ENCODE data around the gene SMIM14. TPM values are rescaled to one million over a fixed set of nuclear protein-coding genes. Genes with fewer than 3 reads are reported as not detected.
"Not testable (repeated sequence)": the region's sequence is repeated elsewhere in the genome, so short reads cannot be mapped to it uniquely, and the experiment has no call there.

Gene SMIM14
- total RNA-seq, 2 experiments from 2014 or later = 4.4 to 5.2 TPM

- peaks cover 38% of the 10 kb centered on the region for H3K4me1 Mint-ChIP-seq
- H3K4me3 Mint-ChIP-seq = peak overlapping the region; percentile 91
- H3K36me3 Mint-ChIP-seq (ENCODE audit: low read depth) = no peaks in the 10 kb centered on the region
- no peak for DNase-seq
- ChIA-PET POLR2A (no interaction called here), CTCF (interaction anchor here (1.3 to 1.8 kb wide), 2 partner anchors 7 to 13 kb away, joined by 4 to 6 read pairs; no protein-coding TSS in a partner anchor)
- H3K27me3 Mint-ChIP-seq = peaks cover 2% of the 10 kb centered on the region
- no peaks in the 10 kb centered on the region for H3K9me3 Mint-ChIP-seq
- H3K27ac Mint-ChIP-seq = peak overlapping the region; percentile 92
These were observed 1.5 kb downstream of the SMIM14 start for GRCh38 chr4:39637221-39637585.

GRCh38 chr4:39636531-39637184, 2.0 kb downstream of the SMIM14 start:
- peak overlapping the region; percentile 91 for H3K4me3 Mint-ChIP-seq
- no peak overlapping the region for H3K27ac Mint-ChIP-seq
- CTCF ChIA-PET = no interaction called here

DNA sequence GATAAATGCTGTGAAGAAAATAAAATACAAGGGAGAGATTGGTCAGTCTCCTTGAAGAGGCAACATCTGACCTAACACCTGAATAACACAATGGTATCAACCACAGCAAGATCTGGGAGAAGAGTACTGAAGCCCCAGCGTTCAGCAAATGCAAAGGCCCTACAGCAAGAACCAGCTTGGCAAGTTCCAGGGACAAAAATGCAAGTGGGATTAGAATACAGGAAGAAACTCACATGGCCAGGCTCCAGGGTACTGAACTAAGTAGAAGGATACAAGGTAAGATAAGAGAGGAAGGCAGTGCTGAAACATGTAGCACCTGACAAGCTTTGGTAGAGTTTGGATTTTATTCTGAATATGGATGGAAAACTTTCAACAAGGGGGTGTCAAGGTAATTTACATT, 3.6 kb downstream of the SMIM14 start:
- ChIA-PET CTCF (interaction anchor here (0.6 kb wide), 1 partner anchor 733 kb away, joined by 3 read pairs; no protein-coding TSS in a partner anchor), POLR2A (no interaction called here)
- H3K9me3 Mint-ChIP-seq = no peaks in the 10 kb centered on the region
- H3K27me3 Mint-ChIP-seq = peaks cover 2% of the 10 kb centered on the region
- H3K27ac Mint-ChIP-seq = no peak overlapping the region
- H3K4me1 Mint-ChIP-seq = peaks cover 33% of the 10 kb centered on the region
- no peak overlapping the region for H3K4me3 Mint-ChIP-seq
- H3K36me3 Mint-ChIP-seq (ENCODE audit: low read depth) = no peaks in the 10 kb centered on the region
- no peak for DNase-seq

More at GRCh38 chr4:39636531-39637184, 2.0 kb downstream of the SMIM14 start:
- H3K27me3 Mint-ChIP-seq = peaks cover 2% of the 10 kb centered on the region
- no peaks in the 10 kb centered on the region for H3K36me3 Mint-ChIP-seq (ENCODE audit: low read depth)
- H3K4me1 Mint-ChIP-seq = peaks cover 38% of the 10 kb centered on the region
- POLR2A ChIA-PET = no interaction called here
- peak; percentile 15 for DNase-seq
- no peaks in the 10 kb centered on the region for H3K9me3 Mint-ChIP-seq

GRCh38 chr4:39631700-39632079, 7.0 kb downstream of the SMIM14 start:
- CTCF ChIA-PET = interaction anchor here (0.6 to 0.8 kb wide), 3 partner anchors 27 to 887 kb away, joined by 3 to 4 read pairs (median 4); no protein-coding TSS in a partner anchor
- H3K9me3 Mint-ChIP-seq = no peaks in the 10 kb centered on the region
- no peak overlapping the region for H3K27ac Mint-ChIP-seq
- H3K4me1 Mint-ChIP-seq = peaks cover 5% of the 10 kb centered on the region
- DNase-seq = no peak
- no peak overlapping the region for H3K4me3 Mint-ChIP-seq
- no peaks in the 10 kb centered on the region for H3K36me3 Mint-ChIP-seq (ENCODE audit: low read depth)
- H3K27me3 Mint-ChIP-seq = peaks cover 2% of the 10 kb centered on the region
- POLR2A ChIA-PET = no interaction called here

- H3K9me3 Mint-ChIP-seq = no peaks in the 10 kb centered on the region
- no peak overlapping the region for H3K27ac Mint-ChIP-seq
- no peaks in the 10 kb centered on the region for H3K27me3 Mint-ChIP-seq
- H3K4me3 Mint-ChIP-seq = no peak overlapping the region
- POLR2A ChIA-PET = no interaction called here
- CTCF ChIA-PET = interaction anchor here (0.7 kb wide), 1 partner anchor 372 kb away, joined by 4 read pairs; no protein-coding TSS in a partner anchor
- H3K36me3 Mint-ChIP-seq (ENCODE audit: low read depth) = no peaks in the 10 kb centered on the region
- no peak for DNase-seq
- peaks cover 3% of the 10 kb centered on the region for H3K4me1 Mint-ChIP-seq
These were observed 11.3 kb downstream of the SMIM14 start for GRCh38 chr4:39627413-39627812.

DNA sequence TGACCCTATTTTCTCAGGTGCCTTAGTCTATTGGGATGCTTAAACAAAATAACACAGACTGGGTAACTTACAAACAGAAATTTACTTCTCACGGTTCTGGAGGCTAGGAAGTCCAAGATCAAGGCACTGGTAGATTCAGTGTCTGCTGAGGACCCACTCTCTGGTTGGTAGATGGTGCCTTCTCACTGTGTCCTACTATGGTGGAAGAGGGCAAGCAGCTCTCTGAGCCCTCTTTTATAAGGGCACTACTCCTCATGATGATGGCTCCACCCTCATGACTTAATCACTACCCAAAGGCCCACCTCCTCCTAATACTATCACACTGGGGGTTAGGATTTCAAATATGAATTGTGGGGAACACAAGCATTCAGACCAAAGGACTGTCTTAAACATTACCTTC, 11.8 kb downstream of the SMIM14 start:
- ChIA-PET CTCF (no interaction called here), POLR2A (no interaction called here)
- Mint-ChIP-seq H3K27me3 (no peaks in the 10 kb centered on the region), H3K4me1 (peaks cover 3% of the 10 kb centered on the region), H3K9me3 (no peaks in the 10 kb centered on the region), H3K4me3 (no peak overlapping the region), H3K36me3 (ENCODE audit: low read depth) (no peaks in the 10 kb centered on the region), H3K27ac (no peak overlapping the region)
- DNase-seq = no peak

DNA sequence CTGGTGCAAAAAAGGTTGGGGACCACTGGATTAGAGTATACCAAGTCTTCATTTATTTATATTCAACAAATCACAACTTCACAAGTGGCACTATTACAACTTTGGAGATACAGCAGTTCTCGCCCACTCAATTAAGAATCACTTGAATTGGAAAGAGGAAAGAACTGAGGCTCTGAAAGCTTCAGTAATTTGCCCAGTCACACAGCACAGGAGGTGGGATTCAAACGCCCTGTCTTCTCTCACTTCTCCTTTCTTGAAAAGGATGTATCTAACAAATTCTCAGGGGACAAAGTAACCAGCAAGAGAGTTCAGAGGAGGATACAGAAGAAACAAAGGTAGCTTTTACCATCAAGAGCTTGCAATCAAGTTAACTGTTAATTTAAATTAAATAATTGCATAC, 12.4 kb downstream of the SMIM14 start:
- ChIA-PET POLR2A (no interaction called here), CTCF (no interaction called here)
- Mint-ChIP-seq H3K4me3 (no peak overlapping the region), H3K36me3 (ENCODE audit: low read depth) (no peaks in the 10 kb centered on the region), H3K4me1 (peaks cover 3% of the 10 kb centered on the region), H3K27me3 (no peaks in the 10 kb centered on the region), H3K9me3 (no peaks in the 10 kb centered on the region), H3K27ac (no peak overlapping the region)
- no peak for DNase-seq

GRCh38 chr4:39621582-39621981, 17.1 kb downstream of the SMIM14 start:
- Mint-ChIP-seq H3K27ac (no peak overlapping the region), H3K4me1 (peaks cover 3% of the 10 kb centered on the region), H3K27me3 (no peaks in the 10 kb centered on the region), H3K4me3 (no peak overlapping the region), H3K36me3 (ENCODE audit: low read depth) (no peaks in the 10 kb centered on the region), H3K9me3 (no peaks in the 10 kb centered on the region)
- DNase-seq = no peak
- ChIA-PET POLR2A (no interaction called here), CTCF (interaction anchor here (0.5 kb wide), 1 partner anchor 112 kb away, joined by 3 read pairs; no protein-coding TSS in a partner anchor)

GRCh38 chr4:39620551-39621313, 17.9 kb downstream of the SMIM14 start:
- DNase-seq = no peak
- H3K27me3 Mint-ChIP-seq = no peaks in the 10 kb centered on the region
- ChIA-PET CTCF (interaction anchor here (0.5 to 0.8 kb wide), 4 partner anchors 18 to 813 kb away, joined by 3 to 4 read pairs (median 4); partner anchors contain the start of gene SMIM14), POLR2A (no interaction called here)
- H3K36me3 Mint-ChIP-seq (ENCODE audit: low read depth) = no peaks in the 10 kb centered on the region
- H3K9me3 Mint-ChIP-seq = no peaks in the 10 kb centered on the region
- no peak overlapping the region for H3K4me3 Mint-ChIP-seq
- H3K4me1 Mint-ChIP-seq = peaks cover 3% of the 10 kb centered on the region
- no peak overlapping the region for H3K27ac Mint-ChIP-seq

- H3K27me3 Mint-ChIP-seq = no peaks in the 10 kb centered on the region
- ChIA-PET POLR2A (no interaction called here), CTCF (no interaction called here)
- no peak overlapping the region for H3K27ac Mint-ChIP-seq
- no peaks in the 10 kb centered on the region for H3K36me3 Mint-ChIP-seq (ENCODE audit: low read depth)
- H3K4me3 Mint-ChIP-seq = no peak overlapping the region
- H3K9me3 Mint-ChIP-seq = no peaks in the 10 kb centered on the region
- DNase-seq = no peak
- H3K4me1 Mint-ChIP-seq = no peaks in the 10 kb centered on the region
These were observed 21.1 kb downstream of the SMIM14 start for GRCh38 chr4:39617534-39617933.

GRCh38 chr4:39616651-39617050, 22.0 kb downstream of the SMIM14 start:
- no peak overlapping the region for H3K4me3 Mint-ChIP-seq
- H3K36me3 Mint-ChIP-seq (ENCODE audit: low read depth) = no peaks in the 10 kb centered on the region
- ChIA-PET POLR2A (no interaction called here), CTCF (no interaction called here)
- no peaks in the 10 kb centered on the region for H3K4me1 Mint-ChIP-seq
- DNase-seq = no peak
- H3K9me3 Mint-ChIP-seq = no peaks in the 10 kb centered on the region
- no peaks in the 10 kb centered on the region for H3K27me3 Mint-ChIP-seq
- H3K27ac Mint-ChIP-seq = no peak overlapping the region

- POLR2A ChIA-PET; H3K9me3 Mint-ChIP-seq; H3K4me3 Mint-ChIP-seq; H3K4me1 Mint-ChIP-seq; H3K36me3 Mint-ChIP-seq (ENCODE audit: low read depth); DNase-seq; H3K27ac Mint-ChIP-seq; H3K27me3 Mint-ChIP-seq; CTCF ChIA-PET: not testable (repeated sequence)
These were observed 22.6 kb downstream of the SMIM14 start for GRCh38 chr4:39616112-39616511.

GRCh38 chr4:39614487-39615162, 24.0 kb downstream of the SMIM14 start:
- no peaks in the 10 kb centered on the region for H3K4me1 Mint-ChIP-seq

More at GRCh38 chr4:39614487-39615162, 24.0 kb downstream of the SMIM14 start:
- no peaks in the 10 kb centered on the region for H3K27me3 Mint-ChIP-seq
- H3K27ac Mint-ChIP-seq = no peak overlapping the region
- H3K36me3 Mint-ChIP-seq (ENCODE audit: low read depth) = peaks cover 2% of the 10 kb centered on the region
- no peak overlapping the region for H3K4me3 Mint-ChIP-seq
- no peak for DNase-seq
- H3K9me3 Mint-ChIP-seq = no peaks in the 10 kb centered on the region
- POLR2A ChIA-PET = no interaction called here
- CTCF ChIA-PET = interaction anchor here (0.7 to 1.1 kb wide), 2 partner anchors 8 to 53 kb away, joined by 3 read pairs; no protein-coding TSS in a partner anchor
